Measurements from ENCODE around the gene FGFRL1. TPM values are rescaled to one million over a fixed set of nuclear protein-coding genes. Genes with fewer than 3 reads are reported as not detected.

The FGFRL1 gene, protein sequence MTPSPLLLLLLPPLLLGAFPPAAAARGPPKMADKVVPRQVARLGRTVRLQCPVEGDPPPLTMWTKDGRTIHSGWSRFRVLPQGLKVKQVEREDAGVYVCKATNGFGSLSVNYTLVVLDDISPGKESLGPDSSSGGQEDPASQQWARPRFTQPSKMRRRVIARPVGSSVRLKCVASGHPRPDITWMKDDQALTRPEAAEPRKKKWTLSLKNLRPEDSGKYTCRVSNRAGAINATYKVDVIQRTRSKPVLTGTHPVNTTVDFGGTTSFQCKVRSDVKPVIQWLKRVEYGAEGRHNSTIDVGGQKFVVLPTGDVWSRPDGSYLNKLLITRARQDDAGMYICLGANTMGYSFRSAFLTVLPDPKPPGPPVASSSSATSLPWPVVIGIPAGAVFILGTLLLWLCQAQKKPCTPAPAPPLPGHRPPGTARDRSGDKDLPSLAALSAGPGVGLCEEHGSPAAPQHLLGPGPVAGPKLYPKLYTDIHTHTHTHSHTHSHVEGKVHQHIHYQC
- 10 to 100 TPM; 27.9 to 60.1 (median 45.7) TPM for total RNA-seq
- long read RNA-seq, partial matches to known transcripts: 0 of 1 reads
- long read RNA-seq, other reads (novel, unspliced or antisense): 1 of 1 reads

DNA sequence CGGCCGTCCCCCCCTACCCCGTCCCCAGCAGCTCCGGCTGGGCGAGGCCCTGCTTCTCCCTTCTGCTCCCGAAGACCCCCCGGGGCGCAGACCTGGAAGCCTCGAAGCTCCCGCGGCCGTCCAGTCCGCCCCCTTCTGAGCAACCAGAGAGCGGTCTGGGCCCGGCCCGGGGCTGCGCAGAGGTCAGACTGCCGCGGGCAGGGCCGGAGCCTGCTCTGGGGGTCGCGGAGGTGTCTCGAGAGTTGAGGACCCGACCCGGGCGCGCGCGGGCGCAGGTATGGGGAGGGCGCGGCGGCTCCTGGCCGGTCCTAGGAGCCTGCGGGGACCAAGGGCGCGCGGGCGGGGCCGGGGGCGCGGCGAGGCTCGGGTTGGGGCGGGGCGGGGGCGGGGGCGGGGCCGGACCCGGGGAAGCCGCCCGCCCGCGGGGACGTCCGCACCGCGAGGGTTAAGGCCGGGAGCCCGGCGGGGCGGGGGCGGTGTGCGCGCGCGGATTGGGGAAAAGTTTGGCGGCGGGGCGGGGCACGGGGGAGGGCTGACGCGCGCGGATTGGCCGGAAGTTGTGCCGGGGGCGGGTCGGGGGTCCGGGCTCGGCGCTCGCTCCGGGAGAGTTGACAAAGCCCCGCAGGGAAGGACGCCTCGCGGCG is at the start of gene FGFRL1:
Gene FGFRL1, plus strand, starts transcription at position 605 of the 644 bp plus-strand sequence. CDS start 860 bp downstream, outside the sequence.
- intact Hi-C loops (cut with DNase I): no loop called here
- Histone ChIP-seq H3K9me3 (no peaks in the 10 kb centered on the region), H3K36me3 (peaks cover 0 to 8% (median 0%) of the 10 kb centered on the region in 4 donors), H3K4me3 (peak within 1 kb of the TSS; percentile 67 to 77 (median 75)), H3K27ac (peak within 1 kb of the TSS in 1 of 3 donors; percentile 40), H3K4me1 (peaks cover 0 to 33% (median 14%) of the 10 kb centered on the region in 4 donors), H3K27me3 (no peaks in the 10 kb centered on the region)
- ATAC-seq (peak; percentile 64 to 74 (median 70)), DNase-seq (peak; percentile 95 to 97 (median 96))
- no peak for TF ChIP-seq POLR2A (IDR thresholded peaks at IDR 0.05)
- TF ChIP-seq, protein P1, sequence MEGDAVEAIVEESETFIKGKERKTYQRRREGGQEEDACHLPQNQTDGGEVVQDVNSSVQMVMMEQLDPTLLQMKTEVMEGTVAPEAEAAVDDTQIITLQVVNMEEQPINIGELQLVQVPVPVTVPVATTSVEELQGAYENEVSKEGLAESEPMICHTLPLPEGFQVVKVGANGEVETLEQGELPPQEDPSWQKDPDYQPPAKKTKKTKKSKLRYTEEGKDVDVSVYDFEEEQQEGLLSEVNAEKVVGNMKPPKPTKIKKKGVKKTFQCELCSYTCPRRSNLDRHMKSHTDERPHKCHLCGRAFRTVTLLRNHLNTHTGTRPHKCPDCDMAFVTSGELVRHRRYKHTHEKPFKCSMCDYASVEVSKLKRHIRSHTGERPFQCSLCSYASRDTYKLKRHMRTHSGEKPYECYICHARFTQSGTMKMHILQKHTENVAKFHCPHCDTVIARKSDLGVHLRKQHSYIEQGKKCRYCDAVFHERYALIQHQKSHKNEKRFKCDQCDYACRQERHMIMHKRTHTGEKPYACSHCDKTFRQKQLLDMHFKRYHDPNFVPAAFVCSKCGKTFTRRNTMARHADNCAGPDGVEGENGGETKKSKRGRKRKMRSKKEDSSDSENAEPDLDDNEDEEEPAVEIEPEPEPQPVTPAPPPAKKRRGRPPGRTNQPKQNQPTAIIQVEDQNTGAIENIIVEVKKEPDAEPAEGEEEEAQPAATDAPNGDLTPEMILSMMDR (IDR thresholded peaks at IDR 0.05): no peak
- WGBS (ENCODE audit: insufficient coverage, low coverage, low lambda C conversion rate, missing lambda C conversion rate): 7% methylated on average over 3 of the region's 89 CpGs

- H3K27me3 ChIP-seq: no peaks in the 10 kb centered on the region
- ATAC-seq (no peak), DNase-seq (no peak)
- no peaks in the 10 kb centered on the region for H3K4me1 ChIP-seq
- H3K4me3 ChIP-seq: no peak overlapping the region
- intact Hi-C loops (cut with DNase I): no loop called here
- WGBS (ENCODE audit: insufficient coverage, low coverage, low lambda C conversion rate, missing lambda C conversion rate): 100% methylated on average over 1 of the region's 54 CpGs
- no peak overlapping the region for H3K27ac ChIP-seq
- peaks cover 0 to 3% (median 0%) of the 10 kb centered on the region in 4 donors for H3K36me3 ChIP-seq
- TF ChIP-seq, protein P1 (IDR thresholded peaks at IDR 0.05): no peak
- no peak for TF ChIP-seq POLR2A (IDR thresholded peaks at IDR 0.05)
- H3K9me3 ChIP-seq: no peaks in the 10 kb centered on the region
These were observed 48.9 kb upstream of the FGFRL1 start for GRCh38 chr4:962231-963208.

- Histone ChIP-seq H3K4me3 (no peak overlapping the region), H3K4me1 (no peaks in the 10 kb centered on the region), H3K27me3 (no peaks in the 10 kb centered on the region), H3K9me3 (no peaks in the 10 kb centered on the region), H3K27ac (no peak overlapping the region), H3K36me3 (peaks cover 0 to 3% (median 0%) of the 10 kb centered on the region in 4 donors)
- TF ChIP-seq, protein P1 (IDR thresholded peaks at IDR 0.05): no peak
- TF ChIP-seq POLR2A (IDR thresholded peaks at IDR 0.05): no peak
- 100% methylated on average over 2 of the region's 39 CpGs for WGBS (ENCODE audit: insufficient coverage, low coverage, low lambda C conversion rate, missing lambda C conversion rate)
- DNase-seq (no peak), ATAC-seq (no peak)
- intact Hi-C loops (cut with DNase I): no loop called here
These were observed 47.9 kb upstream of the FGFRL1 start for GRCh38 chr4:963276-964225.

Data from right lobe of liver (tissue), 6 donors.